Esophagus squamous epithelium (tissue), 4 donors: ENCODE data around the gene FOXO6.

Experiments used
- CTCF ChIP-seq, 6 experiments: fragments of 450-650 bp in 4 of 6; fragments of 200-600 bp in 2 of 6; sonication (generic) in 2 of 6; IDR thresholded peaks; one replicate each; pipeline ENCODE4 v1.5.1; 2016 to 2019; ENCODE audit warnings: antibody characterized with exemption in 6 of 6, mild to moderate bottlenecking in 4 of 6, moderate library complexity in 4 of 6
- POLR2A ChIP-seq, 4 donors: fragments of 450-650 bp; IDR thresholded peaks; one replicate each; pipeline ENCODE4 v1.6.1; 2017; ENCODE audit warnings: antibody characterized with exemption in 4 of 4, mild to moderate bottlenecking in 4 of 4, moderate library complexity in 3 of 4

- TF ChIP-seq POLR2A (IDR thresholded peaks at IDR 0.05): no peak
- TF ChIP-seq CTCF (IDR thresholded peaks at IDR 0.05): no peak
Observed at GRCh38 chr1:41372600-41372993, 11.4 kb downstream of the FOXO6 start.
